Endothelial cell of umbilical vein (primary cell): ENCODE results near the gene DYRK1B.

Experiments used
- JUN ChIP-seq: IDR thresholded peaks from 2 replicates; pipeline ENCODE4 v1.6.1; 2011; ENCODE audit warnings: borderline replicate concordance, low read depth; ENCODE audit not compliant: insufficient read length, insufficient read depth
- POLR2A ChIP-seq: IDR thresholded peaks from 2 replicates; pipeline ENCODE4 v1.6.1; 2012; ENCODE audit warnings: low read depth, mild to moderate bottlenecking, control low read depth, low read length
- POLR2AphosphoS5 ChIP-seq: IDR thresholded peaks from 2 replicates; pipeline ENCODE4 v1.6.1; 2012; ENCODE audit warnings: low read depth, mild to moderate bottlenecking, control low read depth, low read length, moderate library complexity; ENCODE audit not compliant: insufficient read depth
- TF ChIP-seq, protein P1 (sequence below), 2 donors: IDR thresholded peaks; 1 replicate in 1 of 2; 2 replicates in 1 of 2; pipeline ENCODE4 v1.5.1; 2011; ENCODE audit warnings: low read length in 2 of 2, mild to moderate bottlenecking in 2 of 2, moderate library complexity in 2 of 2, control low read depth in 1 of 2, inconsistent platforms in 1 of 2, low read depth in 1 of 2; ENCODE audit not compliant: insufficient read depth in 1 of 2; ENCODE audit errors: extremely low read depth in 1 of 2
- TF ChIP-seq, protein P2 (sequence below): IDR thresholded peaks from 2 replicates; pipeline ENCODE4 v1.6.1; 2011; ENCODE audit not compliant: insufficient read depth, insufficient read length

DNA sequence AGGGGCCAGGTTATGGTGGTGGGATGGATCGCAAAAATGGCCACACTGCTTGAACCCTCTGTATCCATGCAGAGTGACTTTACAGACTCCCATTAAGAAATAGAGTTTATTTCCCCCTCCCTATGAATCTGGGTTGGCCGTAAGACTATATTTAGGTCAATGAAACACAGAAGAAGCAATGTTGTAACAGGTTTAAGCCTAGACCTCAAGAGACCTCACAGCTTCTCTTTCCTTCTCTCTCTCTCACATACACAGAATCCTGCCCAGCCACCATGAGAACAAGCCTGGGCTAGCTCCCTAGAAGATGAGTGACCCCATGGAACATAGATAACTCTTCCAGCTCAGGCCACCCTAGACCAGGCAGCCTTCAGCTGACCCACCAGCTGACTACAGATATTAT lies 33.2 kb upstream of the DYRK1B start:
- TF ChIP-seq POLR2A: no peak
- TF ChIP-seq, protein P1, sequence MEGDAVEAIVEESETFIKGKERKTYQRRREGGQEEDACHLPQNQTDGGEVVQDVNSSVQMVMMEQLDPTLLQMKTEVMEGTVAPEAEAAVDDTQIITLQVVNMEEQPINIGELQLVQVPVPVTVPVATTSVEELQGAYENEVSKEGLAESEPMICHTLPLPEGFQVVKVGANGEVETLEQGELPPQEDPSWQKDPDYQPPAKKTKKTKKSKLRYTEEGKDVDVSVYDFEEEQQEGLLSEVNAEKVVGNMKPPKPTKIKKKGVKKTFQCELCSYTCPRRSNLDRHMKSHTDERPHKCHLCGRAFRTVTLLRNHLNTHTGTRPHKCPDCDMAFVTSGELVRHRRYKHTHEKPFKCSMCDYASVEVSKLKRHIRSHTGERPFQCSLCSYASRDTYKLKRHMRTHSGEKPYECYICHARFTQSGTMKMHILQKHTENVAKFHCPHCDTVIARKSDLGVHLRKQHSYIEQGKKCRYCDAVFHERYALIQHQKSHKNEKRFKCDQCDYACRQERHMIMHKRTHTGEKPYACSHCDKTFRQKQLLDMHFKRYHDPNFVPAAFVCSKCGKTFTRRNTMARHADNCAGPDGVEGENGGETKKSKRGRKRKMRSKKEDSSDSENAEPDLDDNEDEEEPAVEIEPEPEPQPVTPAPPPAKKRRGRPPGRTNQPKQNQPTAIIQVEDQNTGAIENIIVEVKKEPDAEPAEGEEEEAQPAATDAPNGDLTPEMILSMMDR (IDR thresholded peaks at IDR 0.05; ENCODE audit: extremely low read depth in 1 of 2, insufficient read depth in 1 of 2, low read depth in 1 of 2, low read length in 2 of 2): no peak
- no peak for TF ChIP-seq POLR2AphosphoS5
- TF ChIP-seq, protein P2, sequence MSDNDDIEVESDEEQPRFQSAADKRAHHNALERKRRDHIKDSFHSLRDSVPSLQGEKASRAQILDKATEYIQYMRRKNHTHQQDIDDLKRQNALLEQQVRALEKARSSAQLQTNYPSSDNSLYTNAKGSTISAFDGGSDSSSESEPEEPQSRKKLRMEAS: no peak
- TF ChIP-seq JUN: no peak
